Ovary (tissue), 9 donors: ENCODE measurements around the gene SLC5A2. TPM values are rescaled to one million over a fixed set of nuclear protein-coding genes. Genes with fewer than 3 reads are reported as not detected.

ENCODE experiments used
- DNase-seq, 5 donors: peaks; one replicate each; pipeline ENCODE4 v3.0.0-alpha.2; 2019 to 2020
- H3K27ac ChIP-seq, 2 donors: fragments of 200-600 bp; one replicate each; pipeline versions ENCODE4 v1.5.1 to v1.8.0; 2019 to 2022
- H3K27me3 ChIP-seq: fragments of 200-600 bp; one replicate; pipeline ENCODE4 v1.8.0; 2022
- H3K36me3 ChIP-seq: fragments of 200-600 bp; sonication (generic); one replicate; pipeline ENCODE4 v1.5.1; 2019
- H3K4me1 ChIP-seq: one replicate; pipeline ENCODE4 v1.8.1; 2013; ENCODE audit warnings: mild to moderate bottlenecking, moderate library complexity; ENCODE audit not compliant: insufficient read depth
- H3K4me3 ChIP-seq: fragments of 200-600 bp; sonication (generic); one replicate; pipeline ENCODE4 v1.5.1; 2017
- H3K9me3 ChIP-seq, 2 donors: fragments of 200-600 bp in 1 of 2; sonication (generic) in 1 of 2; one replicate each; pipeline versions ENCODE4 v1.5.1 to v1.8.1; 2013 to 2019; ENCODE audit warnings: mild to moderate bottlenecking in 1 of 2, moderate library complexity in 1 of 2
- CTCF ChIP-seq, 3 donors: fragments of 450-650 bp in 2 of 3; fragments of 200-600 bp in 1 of 3; IDR thresholded peaks; one replicate each; pipeline versions ENCODE4 v1.5.1 to v1.8.0; 2016 to 2022; ENCODE audit warnings: antibody characterized with exemption in 3 of 3, mild to moderate bottlenecking in 1 of 3
- EP300 ChIP-seq: sonication (generic); formaldehyde crosslinking; IDR thresholded peaks from one replicate; pipeline ENCODE4 v1.6.1; 2017; ENCODE audit warnings: antibody characterized with exemption
- POLR2A ChIP-seq: fragments of 450-650 bp; IDR thresholded peaks from one replicate; pipeline ENCODE4 v1.6.1; 2017; ENCODE audit warnings: antibody characterized with exemption, mild to moderate bottlenecking, moderate library complexity
- WGBS, 3 donors: extraction: QIAGEN DNeasy Blood & Tissue Kit in 1 of 3; methylation state at CpG; one replicate each; pipeline versions ENCODE4 v1.1.5 to v1.1.7; 2013 to 2017; 5-methylcytosine and 5-hydroxymethylcytosine counted together
- intact Hi-C, 4 donors: fragments of 100-400 bp; cut with DNase I; formaldehyde crosslinking; loops; one replicate each; pipeline versions ENCODE4 v1.11.0 to v1.15.1; 2022 to 2023
- polyA plus RNA-seq, 2 donors: library from polyadenylated mRNA; stranded (reverse); fragments of 200-250 nt in 1 of 2; fragments of 350-450 nt in 1 of 2; fragmentation: Illumina TruSeq in 1 of 2; extraction: RNeasy Lipid Tissue Mini Kit (QIAGEN cat#74804) in 1 of 2; gene quantifications; one replicate each; pipeline ENCODE4 v1.2.3, GENCODE V29; 2013 to 2014
- total RNA-seq, 7 donors: library from RNA; depleted of rRNA in 2 of 7; stranded (reverse); fragments of >200 nt in 2 of 7; fragmentation: NEBNext Ultra II Directional in 3 of 7; extraction: Animal tissue kit (Norgen Biotek cat#: 25700) in 3 of 7; gene quantifications; one replicate each; pipeline versions ENCODE4 v1.1.0 to v1.2.4, GENCODE V29; 2016 to 2023
- donor health status: DM: no; HTN: no; CAD: no; lungs with moderate emphysema.
- donor health status: DM: no; HTN: no; CAD: no.
- donor health status: Bipolar disorder and iron deficiency.
- donor health status: DM: yes; HTN: yes; CAD: no.
- donor health status: DM: no; HTN: no; CAD: no.
- donor health status: DM: yes; HTN: yes; CAD: no.

SLC5A2 gene
- total and polyA plus RNA-seq, 9 donors: 0.13 to 1.7 (median 0.40) TPM; not detected in 1

GRCh38 chr16:31487720-31488467 is 5.0 kb downstream of the SLC5A2 start:
- Histone ChIP-seq H3K9me3 (no peaks in the 10 kb centered on the region), H3K27me3 (no peaks in the 10 kb centered on the region), H3K4me3 (peak overlapping the region; percentile 42), H3K27ac (no peak overlapping the region), H3K4me1 (peaks cover 11% of the 10 kb centered on the region), H3K36me3 (no peaks in the 10 kb centered on the region)
- TF ChIP-seq EP300 (no peak), CTCF (IDR thresholded peaks at IDR 0.05) (no peak), POLR2A (no peak)
- peak in 2 of 5 donors; percentile 47 to 57 for DNase-seq
- WGBS, 3 donors: 1 to 2% (median 1%) methylated on average over 34 to 60 of the region's 60 CpGs
- intact Hi-C loops: no loop called here

GRCh38 chr16:31488468-31489297 is 5.8 kb downstream of the SLC5A2 start:
- DNase-seq: peak in 1 of 5 donors; percentile 46
- TF ChIP-seq CTCF (IDR thresholded peaks at IDR 0.05): no peak
- TF ChIP-seq POLR2A: no peak
- no peak for TF ChIP-seq EP300
- intact Hi-C loops: no loop called here
- Histone ChIP-seq H3K9me3 (no peaks in the 10 kb centered on the region), H3K27ac (no peak overlapping the region), H3K4me1 (peaks cover 11% of the 10 kb centered on the region), H3K4me3 (peak overlapping the region; percentile 42), H3K36me3 (no peaks in the 10 kb centered on the region), H3K27me3 (no peaks in the 10 kb centered on the region)
- 25 to 41% (median 36%) methylated on average over 60 to 77 of the region's 77 CpGs for WGBS, 3 donors

GRCh38 chr16:31489298-31489564 is 6.3 kb downstream of the SLC5A2 start:
- Histone ChIP-seq H3K4me1 (peaks cover 11% of the 10 kb centered on the region), H3K36me3 (no peaks in the 10 kb centered on the region), H3K4me3 (no peak overlapping the region), H3K27ac (no peak overlapping the region), H3K9me3 (no peaks in the 10 kb centered on the region), H3K27me3 (no peaks in the 10 kb centered on the region)
- intact Hi-C loops: no loop called here
- TF ChIP-seq POLR2A: no peak
- TF ChIP-seq CTCF (IDR thresholded peaks at IDR 0.05): no peak
- TF ChIP-seq EP300: no peak
- 72 to 81% (median 76%) methylated on average over 7 of the region's 7 CpGs for WGBS, 3 donors
- DNase-seq: no peak

- H3K36me3 ChIP-seq: no peaks in the 10 kb centered on the region
- no peak overlapping the region for H3K4me3 ChIP-seq
- H3K27ac ChIP-seq: no peak overlapping the region
- intact Hi-C loops: no loop called here
- H3K4me1 ChIP-seq: peaks cover 11% of the 10 kb centered on the region
- H3K9me3 ChIP-seq: no peaks in the 10 kb centered on the region
- TF ChIP-seq CTCF (IDR thresholded peaks at IDR 0.05) (no peak), POLR2A (no peak), EP300 (no peak)
- no peaks in the 10 kb centered on the region for H3K27me3 ChIP-seq
- DNase-seq: no peak
- 80 to 89% (median 81%) methylated on average over 21 to 22 of the region's 22 CpGs for WGBS, 3 donors
Measured at GRCh38 chr16:31489616-31490584, 7.0 kb downstream of the SLC5A2 start.
